ENCODE data around the gene MAP3K13. TPM values are rescaled to one million over a fixed set of nuclear protein-coding genes. Genes with fewer than 3 reads are reported as not detected.

The MAP3K13 gene
- total and polyA plus RNA-seq, 9 donors = 14.5 to 40.5 (median 28.0) TPM

- intact Hi-C loops (cut with DNase I) = no loop called here
- no peak overlapping the region for H3K4me3 ChIP-seq
- H3K9me3 ChIP-seq = no peaks in the 10 kb centered on the region
- 39 to 53% (median 44%) methylated on average over 3 of the region's 3 CpGs for WGBS, 3 donors
- H3K36me3 ChIP-seq = no peaks in the 10 kb centered on the region
- DNase-seq = no peak
- TF ChIP-seq CTCF (IDR thresholded peaks at IDR 0.05) = no peak
- no peak for TF ChIP-seq EP300 (IDR thresholded peaks at IDR 0.05)
- TF ChIP-seq POLR2A (IDR thresholded peaks at IDR 0.05) = no peak
- no peaks in the 10 kb centered on the region for H3K27me3 ChIP-seq
- H3K4me1 ChIP-seq (ENCODE audit: insufficient read depth) = peaks cover 4% of the 10 kb centered on the region
- H3K27ac ChIP-seq = no peak overlapping the region
These were observed 40.1 kb downstream of the MAP3K13 start for GRCh38 chr3:185403002-185403401.

- 96 to 98% (median 96%) methylated on average over 4 of the region's 4 CpGs for WGBS, 3 donors
- Histone ChIP-seq H3K4me3 (no peak overlapping the region), H3K27ac (no peak overlapping the region), H3K4me1 (ENCODE audit: insufficient read depth) (peaks cover 4% of the 10 kb centered on the region), H3K27me3 (no peaks in the 10 kb centered on the region), H3K36me3 (no peaks in the 10 kb centered on the region), H3K9me3 (no peaks in the 10 kb centered on the region)
- DNase-seq = no peak
- intact Hi-C loops (cut with DNase I) = no loop called here
- TF ChIP-seq EP300 (IDR thresholded peaks at IDR 0.05) (no peak), CTCF (IDR thresholded peaks at IDR 0.05) (no peak), POLR2A (IDR thresholded peaks at IDR 0.05) (no peak)
These were observed 42.3 kb downstream of the MAP3K13 start for GRCh38 chr3:185405243-185405642.

GRCh38 chr3:185405664-185406063 lies 42.7 kb downstream of the MAP3K13 start:
- Histone ChIP-seq H3K9me3 (no peaks in the 10 kb centered on the region), H3K27ac (no peak overlapping the region), H3K27me3 (no peaks in the 10 kb centered on the region), H3K4me3 (no peak overlapping the region), H3K36me3 (no peaks in the 10 kb centered on the region), H3K4me1 (ENCODE audit: insufficient read depth) (peaks cover 4% of the 10 kb centered on the region)
- WGBS, 3 donors = 78 to 86% (median 86%) methylated on average over 3 of the region's 3 CpGs
- TF ChIP-seq EP300 (IDR thresholded peaks at IDR 0.05) (no peak), POLR2A (IDR thresholded peaks at IDR 0.05) (no peak)
- intact Hi-C loops (cut with DNase I) = no loop called here
- DNase-seq = no peak

GRCh38 chr3:185406121-185406620 lies 43.2 kb downstream of the MAP3K13 start:
- no peak for DNase-seq
- WGBS, 3 donors = 64 to 84% (median 70%) methylated on average over 1 of the region's 1 CpG
- Histone ChIP-seq H3K27me3 (no peaks in the 10 kb centered on the region), H3K36me3 (no peaks in the 10 kb centered on the region), H3K4me1 (ENCODE audit: insufficient read depth) (peaks cover 4% of the 10 kb centered on the region), H3K9me3 (no peaks in the 10 kb centered on the region), H3K27ac (no peak overlapping the region), H3K4me3 (no peak overlapping the region)
- TF ChIP-seq POLR2A (IDR thresholded peaks at IDR 0.05) (no peak), CTCF (IDR thresholded peaks at IDR 0.05) (no peak), EP300 (IDR thresholded peaks at IDR 0.05) (no peak)
- intact Hi-C loops (cut with DNase I) = no loop called here

GRCh38 chr3:185409957-185410356 lies 47.0 kb downstream of the MAP3K13 start:
- no peaks in the 10 kb centered on the region for H3K27me3 ChIP-seq
- H3K9me3 ChIP-seq = no peaks in the 10 kb centered on the region
- H3K4me1 ChIP-seq (ENCODE audit: insufficient read depth) = no peaks in the 10 kb centered on the region
- DNase-seq = no peak
- no peak overlapping the region for H3K4me3 ChIP-seq
- TF ChIP-seq EP300 (IDR thresholded peaks at IDR 0.05) = no peak
- no peak for TF ChIP-seq CTCF (IDR thresholded peaks at IDR 0.05)
- no peak for TF ChIP-seq POLR2A (IDR thresholded peaks at IDR 0.05)
- no peaks in the 10 kb centered on the region for H3K36me3 ChIP-seq
- intact Hi-C loops (cut with DNase I) = no loop called here
- 89 to 95% (median 89%) methylated on average over 8 of the region's 8 CpGs for WGBS, 3 donors
- H3K27ac ChIP-seq = no peak overlapping the region

All from ovary (tissue), 9 donors.